Measurements from ENCODE around the gene ITGAL.

The ITGAL gene

DNA sequence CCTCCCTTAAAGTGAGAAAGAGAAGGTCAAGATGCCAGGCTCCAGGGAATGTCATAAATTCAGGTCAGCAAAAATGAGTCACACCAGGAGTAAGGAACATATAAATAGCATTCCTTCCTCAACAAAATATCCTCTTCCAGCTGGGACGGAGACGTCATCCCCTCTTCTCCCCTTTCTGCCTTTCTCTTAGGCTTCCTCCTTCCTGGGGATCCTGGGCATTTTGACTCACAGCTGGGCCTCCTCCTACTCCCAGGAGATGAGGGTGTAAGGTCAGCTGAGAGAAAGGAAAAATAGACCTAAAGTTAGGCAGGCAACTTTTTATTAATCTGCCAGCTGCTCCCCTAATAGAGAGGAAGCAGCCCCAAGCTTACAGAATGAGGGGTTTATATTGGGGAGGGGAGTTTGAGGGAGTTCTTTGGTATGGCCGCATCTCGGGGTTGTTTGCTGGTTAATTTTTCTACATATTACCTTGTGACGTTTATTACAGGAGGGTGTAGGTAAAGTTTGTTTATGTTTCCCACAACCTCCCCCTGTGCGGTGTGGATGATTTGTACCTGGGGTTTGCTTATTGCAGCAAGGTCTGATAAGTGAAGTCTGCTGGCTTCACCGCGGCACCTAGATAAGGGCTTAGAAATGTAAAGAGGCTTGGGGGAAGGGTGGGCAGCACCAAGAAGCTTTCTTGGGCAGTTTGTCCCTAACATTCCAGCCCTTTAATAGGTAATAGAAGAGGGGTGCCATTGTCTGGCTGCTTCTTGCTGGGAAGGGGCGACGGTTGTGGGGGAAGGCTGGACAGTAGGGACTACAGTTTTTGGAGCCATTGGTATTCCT, 69.2 kb downstream of the ITGAL start:
- DNase-seq (ENCODE audit: low spot score): no peak

DNA sequence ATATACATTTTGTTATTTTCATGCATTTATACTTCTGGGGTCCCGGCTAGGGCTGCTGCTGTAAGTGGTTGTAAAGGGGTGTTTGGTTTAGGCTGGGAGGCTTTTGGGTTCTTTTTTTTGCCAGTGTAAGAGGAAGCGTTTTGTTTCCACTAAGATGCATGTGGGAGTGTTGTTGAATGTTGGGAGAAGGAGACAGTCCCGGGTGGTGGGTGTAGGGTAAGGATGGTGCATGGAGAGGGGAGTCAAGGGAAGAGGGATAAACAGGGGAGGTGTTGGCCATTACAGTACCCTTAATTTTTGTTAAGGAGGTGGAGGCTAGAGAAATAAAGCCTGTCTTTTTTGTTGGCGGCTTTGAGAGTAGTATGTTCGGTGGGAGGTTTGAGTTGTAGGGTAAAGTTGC, 70.5 kb downstream of the ITGAL start:
- DNase-seq (ENCODE audit: low spot score): no peak

DNA sequence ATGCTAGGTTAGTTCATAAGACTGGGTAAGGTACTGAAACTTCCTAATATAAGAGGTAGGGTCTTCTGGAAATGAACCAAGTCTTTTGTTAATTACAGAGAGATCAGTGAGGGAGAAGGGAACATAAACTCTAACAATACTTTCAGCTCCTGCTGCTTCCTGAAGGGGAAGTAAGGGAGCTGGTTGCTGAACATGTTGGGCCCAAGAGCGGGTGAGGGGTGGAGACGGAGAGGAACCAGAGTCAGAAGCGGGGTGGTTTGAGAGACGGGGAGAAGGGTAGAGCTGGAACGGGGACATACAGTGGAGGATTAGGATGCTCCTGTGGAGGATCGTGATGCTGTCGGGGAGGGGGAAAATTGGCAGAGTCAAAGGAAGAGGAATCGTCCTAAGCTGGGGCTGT, 73.6 kb downstream of the ITGAL start:
- DNase-seq (ENCODE audit: low spot score): no peak

DNA sequence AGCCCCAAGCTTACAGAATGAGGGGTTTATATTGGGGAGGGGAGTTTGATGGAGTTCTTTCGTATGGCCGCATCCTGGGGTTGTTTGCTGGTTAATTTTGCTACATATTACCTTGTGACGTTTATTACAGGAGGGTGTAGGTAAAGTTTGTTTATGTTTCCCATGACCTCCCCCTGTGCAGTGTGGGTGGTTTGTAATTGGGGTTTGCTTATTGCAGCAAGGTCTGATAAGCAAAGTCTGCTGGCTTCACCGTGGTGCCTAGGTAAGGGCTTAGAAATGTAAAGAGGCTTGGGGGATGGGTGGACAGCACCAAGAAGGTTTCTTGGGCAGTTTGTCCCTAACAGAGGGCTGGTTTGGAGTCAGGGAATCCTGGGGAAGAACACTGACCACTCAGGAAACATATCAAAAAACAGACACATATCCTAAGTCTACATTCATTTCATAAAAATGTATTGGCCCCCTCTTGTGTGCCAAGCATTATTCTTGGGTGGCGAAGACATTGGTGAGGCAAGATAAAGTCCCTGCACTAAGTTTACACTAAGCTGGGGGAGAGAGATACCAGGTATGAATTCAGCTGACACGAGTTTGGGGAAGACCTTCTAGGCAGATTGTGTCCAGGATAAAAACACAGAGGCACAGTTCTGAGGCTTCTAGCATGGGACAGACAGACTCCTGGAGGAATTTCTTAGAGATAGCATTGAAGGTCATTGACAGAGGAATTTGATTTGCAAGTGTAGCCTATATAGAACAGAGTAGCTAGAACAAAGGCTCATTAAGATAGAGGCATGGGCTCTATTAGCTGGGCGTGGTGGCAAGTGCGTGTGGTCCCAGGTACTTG, 76.1 kb downstream of the ITGAL start:
- no peak for DNase-seq (ENCODE audit: low spot score)

DNA sequence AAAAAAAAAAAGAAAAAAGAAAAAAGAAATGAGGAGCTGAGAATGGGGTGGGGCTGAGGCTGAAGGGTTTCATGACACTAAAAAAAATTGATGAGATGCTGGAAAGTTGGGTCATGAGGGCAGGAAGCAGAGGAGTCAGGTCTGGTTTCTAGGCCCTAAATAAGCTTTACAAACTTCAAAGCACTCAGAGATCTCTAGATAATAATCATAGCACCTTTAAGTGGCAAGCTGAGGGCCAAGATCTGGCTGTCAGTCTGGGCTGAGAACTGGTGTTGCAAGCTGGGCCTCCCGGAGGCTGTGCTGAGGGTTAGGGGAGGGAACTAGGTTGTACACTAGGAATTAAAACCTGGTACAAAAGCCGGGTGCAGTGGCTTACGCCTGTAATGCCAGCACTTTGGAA, 79.2 kb downstream of the ITGAL start:
- peak; percentile 82 for DNase-seq (ENCODE audit: low spot score)

DNA sequence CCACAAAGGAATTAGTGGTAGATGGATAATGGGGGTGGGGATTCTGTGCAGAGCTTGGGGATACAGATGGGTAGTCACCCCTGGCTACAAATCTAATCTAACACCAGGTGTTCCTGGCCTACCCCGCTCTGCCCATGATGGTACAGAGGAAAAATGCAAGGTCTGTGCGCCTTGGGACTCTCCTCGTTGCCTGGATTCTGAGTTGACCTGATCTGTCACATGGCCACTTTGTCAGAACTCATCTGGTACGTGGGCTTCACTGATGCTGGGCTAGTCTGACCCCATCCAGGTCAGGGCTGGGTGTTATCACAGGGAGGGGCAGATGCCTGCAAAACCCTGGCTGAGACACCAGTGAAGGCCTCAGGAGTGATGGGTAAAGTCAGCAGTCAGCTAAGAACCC, 80.4 kb downstream of the ITGAL start:
- DNase-seq (ENCODE audit: low spot score): no peak

DNA sequence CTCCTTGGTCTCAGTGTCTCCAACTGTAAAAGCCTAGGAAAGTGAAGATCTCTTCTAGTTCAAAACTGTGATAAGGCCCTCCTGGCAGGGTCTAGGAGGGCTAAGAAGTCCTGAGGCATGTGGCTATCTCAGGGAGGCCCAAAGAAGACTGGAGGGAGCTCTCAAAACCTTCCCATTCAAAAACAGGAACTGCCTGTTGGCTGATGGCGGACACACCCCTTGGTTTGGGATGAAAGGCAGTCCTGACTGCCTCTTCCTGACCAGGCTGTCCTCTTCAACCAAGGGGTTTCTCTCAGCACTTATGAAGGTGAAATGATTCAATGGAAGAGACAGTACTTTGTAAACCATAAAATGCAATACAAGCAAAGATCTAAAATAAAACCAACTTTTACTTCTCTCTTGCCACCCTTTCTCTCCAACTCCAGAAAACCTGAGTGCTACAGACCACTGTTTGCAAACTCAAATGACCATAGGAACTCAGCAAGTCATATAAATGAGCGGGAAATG, 80.9 kb downstream of the ITGAL start:
- DNase-seq (ENCODE audit: low spot score): no peak

DNA sequence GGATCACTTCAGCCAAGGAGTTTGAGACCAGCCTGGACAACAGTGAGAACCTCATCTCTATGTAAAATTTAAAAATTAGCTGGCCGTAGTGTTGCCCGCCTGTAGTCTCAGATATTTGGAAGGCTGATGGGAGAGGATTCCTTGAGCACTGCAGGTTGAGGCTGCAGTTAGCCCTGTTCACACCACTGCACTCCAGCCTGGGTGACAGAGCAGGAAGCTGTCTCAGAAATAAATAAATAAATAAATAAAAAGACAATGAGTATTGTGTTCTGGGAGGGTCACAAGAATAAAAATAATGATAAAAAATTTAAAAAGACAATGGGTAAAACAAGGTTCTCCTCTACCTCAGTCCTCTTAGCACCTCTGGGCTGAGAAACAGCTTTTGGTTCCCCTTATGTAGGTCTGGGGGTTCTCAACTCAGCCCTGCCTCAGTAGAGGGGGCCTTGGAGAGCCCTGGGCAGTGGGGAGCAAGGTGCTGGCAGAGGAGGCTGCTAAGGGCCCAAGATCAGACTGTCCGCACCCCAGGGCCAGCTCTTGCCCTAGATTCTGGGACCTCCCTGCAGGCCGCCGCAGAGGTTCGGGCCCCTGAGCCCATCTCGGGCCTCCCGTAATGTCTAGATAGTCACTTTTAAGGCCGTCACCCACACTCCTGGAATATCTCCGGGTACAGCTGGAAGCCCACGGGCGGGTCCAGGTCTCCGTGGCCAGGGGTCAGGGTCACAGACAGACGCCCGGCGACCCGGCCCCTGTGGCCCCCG, 82.2 kb downstream of the ITGAL start:
- DNase-seq (ENCODE audit: low spot score): no peak

DNA sequence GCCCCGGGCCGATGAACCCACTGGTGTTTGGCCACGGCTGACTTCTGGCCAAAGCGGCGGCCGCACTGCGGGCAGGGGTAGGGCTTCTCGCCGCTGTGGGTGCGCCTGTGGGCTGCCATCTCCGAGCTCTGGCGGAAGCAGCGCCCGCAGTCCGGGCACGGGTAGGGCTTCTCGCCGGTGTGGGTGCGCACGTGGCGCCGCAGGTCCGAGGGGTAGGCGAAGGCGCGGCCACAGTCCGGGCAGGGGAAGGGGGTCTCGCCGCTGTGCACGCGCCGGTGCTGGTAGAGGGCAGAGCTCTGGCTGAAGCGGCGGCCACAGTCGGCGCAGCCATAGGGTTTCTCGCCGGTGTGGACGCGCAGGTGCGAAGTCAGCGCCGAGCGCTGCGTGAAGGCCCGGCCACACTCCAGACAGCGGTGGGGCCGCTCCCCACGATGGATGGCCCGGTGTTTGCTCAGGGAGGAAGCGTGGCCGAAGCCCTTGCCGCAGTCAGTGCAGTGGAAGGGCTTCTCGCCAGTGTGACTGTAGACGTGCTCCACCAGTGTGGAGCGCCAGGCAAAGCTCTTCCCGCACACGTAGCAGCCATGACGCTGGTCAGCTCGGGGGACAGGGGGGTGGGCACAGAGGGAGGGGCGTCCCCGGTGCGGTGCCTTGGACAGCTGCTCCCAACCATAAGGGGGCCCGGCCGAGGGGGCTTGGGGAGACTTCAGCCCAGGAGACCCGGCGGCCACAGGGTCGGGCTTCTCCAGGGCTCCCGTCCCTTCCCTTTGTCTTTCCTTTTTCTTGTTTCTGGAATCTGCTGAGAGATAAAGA, 83.0 kb downstream of the ITGAL start:
- DNase-seq (ENCODE audit: low spot score): no peak

DNA sequence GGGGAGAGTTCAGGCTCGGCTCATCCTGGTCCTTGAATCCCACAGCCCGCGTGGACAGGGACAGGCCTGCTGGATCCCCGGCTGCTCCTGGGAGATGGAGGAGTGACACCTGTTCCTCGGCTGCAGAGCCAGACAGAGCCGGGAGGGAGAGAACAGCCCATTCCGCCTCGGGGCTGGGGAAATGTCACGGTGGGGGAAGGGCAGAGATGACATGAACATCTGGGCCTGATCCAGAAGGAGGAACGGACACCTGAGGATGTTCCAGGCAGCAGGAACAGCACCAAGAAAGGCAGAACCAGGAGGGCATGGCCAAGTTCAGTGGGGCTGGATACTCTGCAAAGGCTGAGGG, 83.6 kb downstream of the ITGAL start:
- DNase-seq (ENCODE audit: low spot score): no peak

DNA sequence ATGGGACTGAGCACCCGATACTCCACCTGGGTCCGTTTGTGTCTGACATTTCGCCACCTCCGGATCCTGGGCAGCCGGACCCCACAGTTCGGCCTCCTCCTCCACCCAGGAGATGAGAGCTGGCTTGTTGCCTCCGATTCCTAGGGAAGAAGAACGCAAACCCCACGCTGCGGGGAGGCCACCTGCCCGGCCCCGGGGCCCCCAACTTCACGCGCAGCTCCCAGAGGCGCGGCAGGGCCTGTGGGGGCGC, 85.1 kb downstream of the ITGAL start:
- no peak for DNase-seq (ENCODE audit: low spot score)

DNA sequence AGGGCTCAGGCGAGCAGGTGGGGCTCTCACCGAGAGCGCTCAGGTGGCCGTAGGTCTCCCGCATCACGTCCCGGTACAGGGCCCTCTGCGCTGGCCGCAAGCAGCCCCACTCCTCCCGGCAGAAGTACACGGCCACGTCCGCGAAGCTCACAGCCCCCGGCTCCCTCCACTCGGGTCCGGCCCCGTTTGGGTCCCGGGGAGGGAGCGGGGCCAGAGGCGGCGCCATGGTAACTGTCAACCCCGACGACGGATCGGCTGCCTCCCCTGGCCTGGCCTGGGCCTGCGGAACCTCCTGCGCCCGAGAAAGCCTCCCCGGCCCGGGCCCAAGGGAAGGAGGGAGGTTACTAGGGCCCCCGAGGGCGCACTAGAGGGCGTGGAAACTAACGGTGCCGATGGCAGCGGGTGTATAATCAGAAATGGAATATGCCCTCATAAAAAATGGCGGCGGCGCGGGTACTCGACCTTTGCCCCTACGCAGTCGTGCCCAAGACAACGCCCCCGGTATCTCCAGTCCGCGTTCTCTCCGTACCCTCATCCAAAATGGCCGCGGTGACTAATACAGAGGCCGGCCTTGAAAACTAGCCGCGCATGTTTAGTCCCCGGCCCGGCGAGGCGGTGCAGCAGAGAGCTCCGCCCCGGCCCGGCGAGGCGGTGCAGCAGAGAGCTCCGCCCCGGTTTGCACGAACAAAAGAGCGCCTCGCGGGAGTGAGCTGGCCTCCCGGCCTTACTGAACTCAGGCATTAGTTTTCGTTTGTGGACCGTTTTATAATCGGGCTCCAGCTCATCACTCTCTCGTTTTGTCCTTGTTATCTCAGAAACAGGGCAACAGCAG, 85.6 kb downstream of the ITGAL start, which contains the start of gene ZNF764:
Gene ZNF764 (minus strand): TSS at position 418 of the 832 bp plus-strand sequence. CDS start 192 bp downstream, at position 226.
- peak; percentile 99 for DNase-seq (ENCODE audit: low spot score)

DNA sequence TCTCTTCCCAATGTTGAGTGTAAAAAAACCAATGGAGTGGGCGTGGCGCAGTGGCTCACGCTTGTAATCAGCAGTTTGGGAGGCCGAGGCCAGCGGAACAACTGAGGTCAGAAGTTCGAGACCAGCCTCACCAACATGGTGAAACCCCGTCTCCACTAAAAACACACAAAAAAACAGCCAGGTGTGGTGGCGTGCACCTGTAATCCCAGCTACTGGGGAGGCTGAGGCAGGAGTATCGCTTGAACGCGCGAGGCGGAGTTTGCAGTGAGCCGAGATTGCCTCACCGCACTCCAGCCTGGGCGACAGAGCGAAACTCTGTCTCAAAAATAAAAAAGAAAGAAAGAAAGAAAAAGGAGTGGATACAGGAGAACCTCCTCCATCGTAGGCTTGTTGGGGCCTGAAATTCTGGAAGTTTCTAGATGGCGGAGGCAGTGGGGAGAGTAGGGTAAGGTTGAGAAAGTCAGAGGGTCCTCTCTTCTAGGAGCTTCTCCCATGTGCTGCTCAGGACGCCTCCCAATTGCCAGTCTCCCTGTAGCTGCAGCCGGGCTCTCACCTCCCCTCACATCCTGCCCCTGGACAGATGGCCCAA, 86.3 kb downstream of the ITGAL start:
- no peak for DNase-seq (ENCODE audit: low spot score)

DNA sequence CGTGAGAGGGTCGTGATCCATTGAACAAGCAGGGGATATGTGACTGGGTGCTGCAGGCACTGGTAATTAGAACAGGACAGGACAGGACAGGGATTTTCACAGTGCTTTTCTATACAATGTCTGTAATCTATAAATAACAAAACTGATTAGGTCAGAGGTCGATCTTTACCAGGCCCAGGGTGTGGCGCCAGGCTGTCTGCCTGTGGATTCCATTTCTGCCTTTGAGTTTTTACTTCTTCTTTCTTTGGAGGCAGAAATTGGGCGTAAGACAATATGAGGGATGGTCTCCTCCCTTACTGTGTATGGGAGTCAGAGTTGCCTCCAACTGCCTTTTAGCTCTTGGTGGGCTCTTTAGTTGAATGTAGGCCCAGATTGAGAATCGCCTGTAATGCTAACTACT, 87.1 kb downstream of the ITGAL start:
- no peak for DNase-seq (ENCODE audit: low spot score)

DNA sequence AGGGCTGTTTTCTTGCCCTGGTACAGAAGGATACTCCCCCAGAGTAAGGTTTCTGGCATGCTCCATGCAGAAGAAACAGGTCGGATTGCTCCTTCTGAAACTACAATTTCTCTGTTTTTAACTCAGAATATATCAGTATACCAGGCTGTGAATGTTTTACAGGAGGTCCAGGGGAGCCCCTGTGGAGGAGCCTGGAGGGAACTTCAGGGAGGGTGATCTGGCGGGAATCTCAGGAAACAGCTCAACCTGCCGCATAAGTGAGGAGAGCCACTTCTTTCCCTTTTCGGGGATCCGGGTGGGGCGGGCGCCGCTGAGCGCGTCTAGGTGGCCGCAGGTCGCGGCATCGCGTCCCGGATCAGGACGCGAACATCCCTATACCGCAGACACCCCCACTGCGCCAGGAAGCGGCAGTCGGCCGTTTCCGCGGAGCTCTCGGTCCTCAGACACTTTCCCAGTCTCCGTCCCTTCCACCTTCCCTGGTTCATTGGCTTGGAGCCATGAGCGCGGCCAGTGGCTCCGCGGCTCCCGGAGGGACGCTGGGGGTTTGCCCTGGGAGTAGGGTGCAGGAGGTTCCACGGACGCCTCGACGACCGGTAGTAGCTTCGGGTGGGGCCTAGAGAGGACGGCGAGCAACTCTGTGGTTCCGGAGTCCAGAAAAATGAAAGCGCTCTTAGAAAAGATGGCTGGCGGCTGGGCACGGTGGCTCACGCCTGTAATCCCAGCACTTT, 88.7 kb downstream of the ITGAL start:
- DNase-seq (ENCODE audit: low spot score): peak; percentile 20

DNA sequence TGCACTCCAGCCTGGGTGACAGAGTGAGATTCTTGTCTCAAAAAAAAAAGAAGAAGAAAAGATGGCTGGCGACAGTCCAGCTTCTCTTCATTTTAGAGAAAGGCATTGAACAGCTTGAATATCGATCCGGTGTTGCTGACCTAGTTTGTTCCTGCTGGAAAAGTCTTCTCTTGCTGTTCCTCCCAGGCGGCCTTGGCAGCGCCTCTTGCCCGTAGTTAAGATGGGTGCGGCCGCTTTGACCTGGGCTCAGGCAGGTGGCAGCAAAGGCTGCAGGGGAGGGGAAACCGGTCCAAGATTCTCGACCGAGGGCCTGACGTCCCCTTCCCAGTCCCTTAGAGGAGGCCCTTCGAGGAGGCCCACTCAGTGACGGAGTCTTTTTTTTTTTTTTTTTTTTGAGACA, 89.5 kb downstream of the ITGAL start:
- DNase-seq (ENCODE audit: low spot score): no peak

DNA sequence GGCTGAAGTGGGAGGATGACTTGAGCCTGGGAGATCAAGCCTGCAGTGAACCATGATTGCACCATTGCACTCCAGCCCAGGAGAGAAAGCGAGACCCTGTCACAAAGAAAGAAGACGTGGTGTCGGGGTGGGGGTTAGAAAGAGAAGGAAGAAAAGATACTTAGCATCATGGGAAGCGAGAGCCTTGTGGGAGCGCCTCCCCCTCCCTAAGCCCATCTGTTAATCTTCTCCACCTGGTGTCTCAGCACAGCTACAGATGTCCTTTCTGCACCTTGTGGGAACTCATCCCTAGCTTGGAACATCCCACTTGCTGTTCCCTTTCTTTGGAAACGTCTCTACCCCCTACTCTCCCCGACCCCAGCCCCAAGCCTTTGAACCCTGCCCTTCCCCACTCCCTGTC, 93.0 kb downstream of the ITGAL start:
- DNase-seq (ENCODE audit: low spot score): no peak

DNA sequence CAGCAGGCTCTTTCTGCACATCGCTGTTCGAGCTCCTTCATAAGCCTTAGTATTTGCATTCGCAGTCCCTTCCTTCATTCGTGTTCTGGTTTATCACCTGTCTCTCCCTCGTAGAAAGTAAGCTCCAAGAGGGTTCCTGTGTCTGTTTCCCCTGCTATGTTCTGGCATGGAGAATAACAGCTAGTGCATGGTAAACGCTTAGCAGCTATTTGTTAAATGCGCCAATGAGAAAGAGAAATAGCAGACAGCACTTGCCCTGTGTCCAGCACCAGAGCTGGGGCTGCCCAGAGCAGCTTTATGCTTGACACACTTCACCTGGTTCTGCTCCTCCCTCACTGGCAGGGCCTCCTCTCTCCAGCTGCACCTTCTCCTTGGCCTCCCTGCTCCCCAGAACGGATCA, 93.4 kb downstream of the ITGAL start:
- DNase-seq (ENCODE audit: low spot score): no peak

DNA sequence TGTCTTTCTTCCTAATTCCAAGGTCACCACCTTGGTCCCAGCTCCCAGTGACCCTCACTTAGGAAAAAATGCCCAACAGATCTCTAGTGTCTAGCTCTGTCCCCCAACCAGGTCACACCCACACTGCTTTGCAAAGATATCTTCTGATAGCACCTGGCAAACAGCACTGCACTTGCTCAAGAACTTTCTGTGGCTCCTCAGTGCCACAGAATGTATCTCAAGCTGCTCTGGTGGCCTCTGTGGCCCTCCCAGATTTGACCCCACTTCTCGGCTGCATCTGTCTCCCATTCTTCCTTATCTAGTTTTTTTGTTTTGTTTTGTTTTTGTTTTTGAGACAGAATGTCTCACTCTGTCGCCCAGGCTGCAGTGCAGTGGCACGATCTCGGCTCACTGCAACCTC, 94.0 kb downstream of the ITGAL start:
- DNase-seq (ENCODE audit: low spot score): no peak
